Measurements from ENCODE around the gene TLCD2. TPM values are rescaled to one million over a fixed set of nuclear protein-coding genes. Genes with fewer than 3 reads are reported as not detected.

Gene TLCD2
- total and polyA plus RNA-seq, 9 of the 15 experiments (the other 6 are each of a cell fraction or from before 2014, with no cell fraction given), result 0.10 to 0.89 (median 0.58) TPM

GRCh38 chr17:1736348-1737281 is 26.4 kb upstream of the TLCD2 start:
- no peak overlapping the region for H3K4me3 ChIP-seq
- H3K9me3 ChIP-seq (replicated peaks; ENCODE audit: control insufficient read depth, insufficient read depth, low read depth, low read length), result no peaks in the 10 kb centered on the region
- ATAC-seq, result peak; percentile 94
- H3K4me2 ChIP-seq (ENCODE audit: insufficient read depth, low read length), result peak overlapping the region; percentile 3; the same call in 1 of the 2 replicates
- BruUV-seq (replicated peaks), result no TSS peak
- in situ Hi-C loops (cut with MboI), result no loop called here
- peak; percentile 78 to 89 (median 80) for DNase-seq (ENCODE audit: extremely low read depth in 1 of 4, low spot score in 3 of 4)
- H3K79me2 ChIP-seq (ENCODE audit: control insufficient read depth, insufficient read depth, low read length), result no peaks in the 10 kb centered on the region
- no peaks in the 10 kb centered on the region for H4K20me1 ChIP-seq (replicated peaks; ENCODE audit: control insufficient read depth, insufficient read depth, low read length)
- intact Hi-C loops (cut with micrococcal nuclease), result no loop called here
- peaks cover 12% of the 10 kb centered on the region; the same call in 1 of the 3 replicates for H3K36me3 ChIP-seq (ENCODE audit: control insufficient read depth, insufficient read depth, low read length)
- POLR2A ChIA-PET, result interaction anchor here (0.6 to 3.6 kb wide), 4 partner anchors 10 to 57 kb away, joined by 3 to 16 read pairs (median 3); no protein-coding TSS in a partner anchor
- 33% methylated on average over 16 of the region's 25 CpGs for WGBS (ENCODE audit: insufficient coverage, low coverage, missing lambda C conversion rate)
- CTCF ChIA-PET (ENCODE audit: low intra/inter-chr PET ratio), result no interaction called here
- H3K27ac ChIP-seq (ENCODE audit: extremely low read depth, low read depth, low read length), result peak overlapping the region; percentile 53; the same call in 2 of the 3 replicates
- H2AFZ ChIP-seq (ENCODE audit: low read depth, low read length), result no peak overlapping the region
- no peaks in the 10 kb centered on the region for H3K9me1 ChIP-seq (ENCODE audit: control insufficient read depth, insufficient read depth, low read length)
- H3K27me3 ChIP-seq (ENCODE audit: control insufficient read depth in 2 of 2, insufficient read depth in 2 of 2, low read length in 2 of 2), result peaks cover 0 to 3% of the 10 kb centered on the region in 2 experiments; a peak in 1 of 5 replicates
- FAIRE-seq, result peak; percentile 88
- peak overlapping the region in 1 of 2 experiments; percentile 86; a peak in 3 of 4 replicates for H3K9ac ChIP-seq (ENCODE audit: insufficient read depth in 1 of 2, low read depth in 2 of 2, low read length in 2 of 2)
- H3K4me1 ChIP-seq (replicated peaks in 1 of 2; ENCODE audit: control insufficient read depth in 2 of 2, insufficient read depth in 2 of 2, low read length in 2 of 2), result peaks cover 7 to 50% of the 10 kb centered on the region in 2 experiments
- TF ChIP-seq NBN (IDR thresholded peaks at IDR 0.05; ENCODE audit: low read depth), result no peak
- peak; percentile 87 for TF ChIP-seq ZNF444 (CRISPR knock-in tag; IDR thresholded peaks at IDR 0.05)
- TF ChIP-seq PPARD (CRISPR knock-in tag; IDR thresholded peaks at IDR 0.05), result no peak
- TF ChIP-seq TFAM (CRISPR knock-in tag; conservative IDR thresholded peaks at IDR 0.05), result no peak
- 0 out of 2 replicates have a peak, but pooled peaks have one; percentile 36 for TF ChIP-seq MTA3 (IDR thresholded peaks at IDR 0.05; ENCODE audit: borderline replicate concordance)
- 0 out of 2 replicates have a peak, but pooled peaks have one; percentile 26 for TF ChIP-seq FOXJ2 (tag; IDR thresholded peaks at IDR 0.05)
- TF ChIP-seq NFYB (IDR thresholded peaks at IDR 0.05; ENCODE audit: extremely low read depth, insufficient read length), result no peak
- TF ChIP-seq MBD2 (IDR thresholded peaks at IDR 0.05; ENCODE audit: borderline replicate concordance, low read depth), result no peak
- TF ChIP-seq POLR2AphosphoS5 (IDR thresholded peaks at IDR 0.05; ENCODE audit: control insufficient read depth, insufficient read depth, low read depth, low read length), result peak; percentile 38; the same call in 1 of the 2 replicates
- peak; percentile 4; the same call in 1 of the 2 replicates for TF ChIP-seq CREM (IDR thresholded peaks at IDR 0.05; ENCODE audit: low read depth)
- TF ChIP-seq BACH1 (tag; IDR thresholded peaks at IDR 0.05), result peak; percentile 30; the same call in 1 of the 2 replicates
- no peak for TF ChIP-seq NFIX (CRISPR knock-in tag; IDR thresholded peaks at IDR 0.05; ENCODE audit: low read depth)
- no peak for TF ChIP-seq HDAC1 (IDR thresholded peaks at IDR 0.05)
- TF ChIP-seq CBX1 (IDR thresholded peaks at IDR 0.05; ENCODE audit: low read depth), result no peak
- no peak for TF ChIP-seq NR4A1 (CRISPR knock-in tag; IDR thresholded peaks at IDR 0.05)
- no peak for TF ChIP-seq NR4A1 (tag; IDR thresholded peaks at IDR 0.05)
- no peak for TF ChIP-seq ZNF644 (tag; IDR thresholded peaks at IDR 0.05; ENCODE audit: low read depth)
- TF ChIP-seq ZZZ3 (IDR thresholded peaks at IDR 0.05), result no peak
- no peak for TF ChIP-seq CCAR2 (IDR thresholded peaks at IDR 0.05; ENCODE audit: low read depth, low read length)
- TF ChIP-seq TCFL5 (CRISPR knock-in tag; conservative IDR thresholded peaks at IDR 0.05), result no peak
- TF ChIP-seq DPF2 (IDR thresholded peaks at IDR 0.05), result peak; percentile 50; the same call in 1 of the 2 replicates
